HEK293 (cell line): Measurements from ENCODE around the gene MYO1C.

ENCODE experiments used
- CTCF ChIA-PET: fragments of 350-600 bp; formaldehyde crosslinking; extraction: SDS; loops from one replicate; lab custom pipeline; 2021; ENCODE audit warnings: antibody characterized with exemption; lab: Yijun Ruan, JAX
- POLR2A ChIA-PET: fragments of 300-600 bp; formaldehyde crosslinking; extraction: SDS; loops from one replicate; lab custom pipeline; 2020; ENCODE audit warnings: antibody characterized with exemption, inconsistent platforms; lab: Yijun Ruan, JAX
- H3K27ac ChIP-seq: fragments of 200-500 bp; sonication (Bioruptor generic); 2 replicates; pipeline ENCODE4 v1.5.1; 2014; ENCODE audit warnings: low read depth, low read length, control low read depth, inconsistent platforms; ENCODE audit errors: extremely low read depth
- H3K36me3 ChIP-seq, 2 experiments: fragments of 200-500 bp in 1 of 2; sonication (Bioruptor generic) in 1 of 2; 1 replicate in 1 of 2; 2 replicates in 1 of 2; pipeline ENCODE4 v1.5.1; 2014 to 2017; ENCODE audit warnings: inconsistent platforms in 2 of 2, low read length in 2 of 2; ENCODE audit not compliant: control insufficient read depth in 2 of 2, insufficient read depth in 1 of 2
- H3K4me1 ChIP-seq: fragments of 200-500 bp; sonication (Bioruptor generic); 2 replicates; pipeline ENCODE4 v1.5.1; 2014; ENCODE audit warnings: mild to moderate bottlenecking, low read length, inconsistent platforms; ENCODE audit not compliant: control insufficient read depth, insufficient read depth
- H3K4me3 ChIP-seq: 2 replicates; pipeline ENCODE4 v1.5.1; 2011; ENCODE audit warnings: low read depth, mild to moderate bottlenecking, control low read depth, low read length, moderate library complexity
- H3K9me3 ChIP-seq: fragments of 200-500 bp; sonication (Bioruptor generic); 2 replicates; pipeline ENCODE4 v1.5.1; 2014; ENCODE audit warnings: low read depth, low read length, inconsistent platforms; ENCODE audit not compliant: control insufficient read depth, insufficient read depth
- AEBP2 ChIP-seq: fragments of 450-650 bp; formaldehyde crosslinking; IDR thresholded peaks from 2 replicates; pipeline ENCODE4 v1.5.1; 2016; ENCODE audit warnings: missing biosample characterization, missing genetic modification characterization, borderline replicate concordance
- BCL11B ChIP-seq: fragments of 450-650 bp; formaldehyde crosslinking; IDR thresholded peaks from 2 replicates; pipeline ENCODE4 v1.5.1; 2016; ENCODE audit warnings: low read depth, missing biosample characterization, missing genetic modification characterization
- PRDM4 ChIP-seq: fragments of 450-650 bp; formaldehyde crosslinking; IDR thresholded peaks from 2 replicates; pipeline ENCODE4 v1.5.1; 2017; ENCODE audit warnings: missing biosample characterization, missing genetic modification characterization
- PRDM6 ChIP-seq: fragments of 450-650 bp; formaldehyde crosslinking; IDR thresholded peaks from 2 replicates; pipeline ENCODE4 v1.5.1; 2017; ENCODE audit warnings: missing biosample characterization, missing genetic modification characterization
- REPIN1 ChIP-seq: fragments of 450-650 bp; formaldehyde crosslinking; IDR thresholded peaks from 2 replicates; pipeline ENCODE4 v1.5.1; 2017; ENCODE audit warnings: missing biosample characterization, missing genetic modification characterization, low read depth
- ZBTB20 ChIP-seq: fragments of 450-650 bp; formaldehyde crosslinking; IDR thresholded peaks from 2 replicates; pipeline ENCODE4 v1.5.1; 2016; ENCODE audit warnings: missing biosample characterization, missing genetic modification characterization
- ZNF211 ChIP-seq: fragments of 450-650 bp; formaldehyde crosslinking; IDR thresholded peaks from 2 replicates; pipeline ENCODE4 v1.5.1; 2016; ENCODE audit warnings: low read depth, missing biosample characterization, missing genetic modification characterization
- ZNF239 ChIP-seq: fragments of 450-650 bp; formaldehyde crosslinking; IDR thresholded peaks from 2 replicates; pipeline ENCODE4 v1.5.1; 2016; ENCODE audit warnings: missing biosample characterization, missing genetic modification characterization
- ZNF37A ChIP-seq: fragments of 450-650 bp; IDR thresholded peaks from 2 replicates; pipeline ENCODE4 v1.5.1; 2018; ENCODE audit warnings: missing biosample characterization, missing genetic modification characterization
- ZNF488 ChIP-seq: fragments of 450-650 bp; formaldehyde crosslinking; IDR thresholded peaks from 2 replicates; pipeline ENCODE4 v1.5.1; 2016; ENCODE audit warnings: missing biosample characterization, missing genetic modification characterization
- ZNF555 ChIP-seq: fragments of 450-650 bp; formaldehyde crosslinking; conservative IDR thresholded peaks from 2 replicates; pipeline ENCODE4 v1.5.1; 2017; ENCODE audit warnings: missing biosample characterization, mild to moderate bottlenecking, missing genetic modification characterization, inconsistent platforms
- ZNF600 ChIP-seq: fragments of 450-650 bp; formaldehyde crosslinking; IDR thresholded peaks from 2 replicates; pipeline ENCODE4 v1.5.1; 2016; ENCODE audit warnings: missing biosample characterization, missing genetic modification characterization
- ZNF76 ChIP-seq: fragments of 450-650 bp; formaldehyde crosslinking; IDR thresholded peaks from 2 replicates; pipeline ENCODE4; 2016; ENCODE audit warnings: low read depth, missing biosample characterization, missing genetic modification characterization, borderline replicate concordance
- ZSCAN30 ChIP-seq: fragments of 450-650 bp; IDR thresholded peaks from 2 replicates; pipeline ENCODE4 v1.5.1; 2018; ENCODE audit warnings: missing biosample characterization, mild to moderate bottlenecking, missing genetic modification characterization, moderate library complexity
- TF ChIP-seq, protein P1 (sequence below): fragments of 450-650 bp; formaldehyde crosslinking; IDR thresholded peaks from 2 replicates; pipeline ENCODE4 v1.5.1; 2017; ENCODE audit warnings: missing biosample characterization, missing genetic modification characterization
- TF ChIP-seq, protein P2 (sequence below): fragments of 450-650 bp; formaldehyde crosslinking; IDR thresholded peaks from 2 replicates; pipeline ENCODE4 v1.5.1; 2017; ENCODE audit warnings: missing biosample characterization, mild to moderate bottlenecking, missing genetic modification characterization, moderate library complexity
- TF ChIP-seq, protein P3 (sequence below): fragments of 450-650 bp; formaldehyde crosslinking; IDR thresholded peaks from 2 replicates; pipeline ENCODE4 v1.5.1; 2016; ENCODE audit warnings: missing biosample characterization, missing genetic modification characterization
- TF ChIP-seq, protein P4 (sequence below): fragments of 450-650 bp; formaldehyde crosslinking; IDR thresholded peaks from 2 replicates; pipeline ENCODE4; 2016; ENCODE audit warnings: missing biosample characterization, missing genetic modification characterization
- TF ChIP-seq, protein P5 (sequence below): fragments of 450-650 bp; formaldehyde crosslinking; IDR thresholded peaks from 2 replicates; pipeline ENCODE4 v1.5.1; 2016; ENCODE audit warnings: missing biosample characterization, missing genetic modification characterization

MYO1C gene

GRCh38 chr17:1484676-1485422, 7.6 kb downstream of the MYO1C start (continued):
- TF ChIP-seq, protein P1, sequence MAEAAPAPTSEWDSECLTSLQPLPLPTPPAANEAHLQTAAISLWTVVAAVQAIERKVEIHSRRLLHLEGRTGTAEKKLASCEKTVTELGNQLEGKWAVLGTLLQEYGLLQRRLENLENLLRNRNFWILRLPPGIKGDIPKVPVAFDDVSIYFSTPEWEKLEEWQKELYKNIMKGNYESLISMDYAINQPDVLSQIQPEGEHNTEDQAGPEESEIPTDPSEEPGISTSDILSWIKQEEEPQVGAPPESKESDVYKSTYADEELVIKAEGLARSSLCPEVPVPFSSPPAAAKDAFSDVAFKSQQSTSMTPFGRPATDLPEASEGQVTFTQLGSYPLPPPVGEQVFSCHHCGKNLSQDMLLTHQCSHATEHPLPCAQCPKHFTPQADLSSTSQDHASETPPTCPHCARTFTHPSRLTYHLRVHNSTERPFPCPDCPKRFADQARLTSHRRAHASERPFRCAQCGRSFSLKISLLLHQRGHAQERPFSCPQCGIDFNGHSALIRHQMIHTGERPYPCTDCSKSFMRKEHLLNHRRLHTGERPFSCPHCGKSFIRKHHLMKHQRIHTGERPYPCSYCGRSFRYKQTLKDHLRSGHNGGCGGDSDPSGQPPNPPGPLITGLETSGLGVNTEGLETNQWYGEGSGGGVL (tag by site-specific recombination): peak; percentile 66
- TF ChIP-seq ZBTB20 (tag by site-specific recombination) (peak; percentile 31; the same call in 1 of the 2 replicates), PRDM4 (tag by site-specific recombination) (no peak)
- TF ChIP-seq, protein P2, sequence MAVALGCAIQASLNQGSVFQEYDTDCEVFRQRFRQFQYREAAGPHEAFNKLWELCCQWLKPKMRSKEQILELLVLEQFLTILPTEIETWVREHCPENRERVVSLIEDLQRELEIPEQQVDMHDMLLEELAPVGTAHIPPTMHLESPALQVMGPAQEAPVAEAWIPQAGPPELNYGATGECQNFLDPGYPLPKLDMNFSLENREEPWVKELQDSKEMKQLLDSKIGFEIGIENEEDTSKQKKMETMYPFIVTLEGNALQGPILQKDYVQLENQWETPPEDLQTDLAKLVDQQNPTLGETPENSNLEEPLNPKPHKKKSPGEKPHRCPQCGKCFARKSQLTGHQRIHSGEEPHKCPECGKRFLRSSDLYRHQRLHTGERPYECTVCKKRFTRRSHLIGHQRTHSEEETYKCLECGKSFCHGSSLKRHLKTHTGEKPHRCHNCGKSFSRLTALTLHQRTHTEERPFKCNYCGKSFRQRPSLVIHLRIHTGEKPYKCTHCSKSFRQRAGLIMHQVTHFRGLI (tag by site-specific recombination): 0 out of 2 replicates have a peak, but pooled peaks have one; percentile 19

- TF ChIP-seq, protein P3, sequence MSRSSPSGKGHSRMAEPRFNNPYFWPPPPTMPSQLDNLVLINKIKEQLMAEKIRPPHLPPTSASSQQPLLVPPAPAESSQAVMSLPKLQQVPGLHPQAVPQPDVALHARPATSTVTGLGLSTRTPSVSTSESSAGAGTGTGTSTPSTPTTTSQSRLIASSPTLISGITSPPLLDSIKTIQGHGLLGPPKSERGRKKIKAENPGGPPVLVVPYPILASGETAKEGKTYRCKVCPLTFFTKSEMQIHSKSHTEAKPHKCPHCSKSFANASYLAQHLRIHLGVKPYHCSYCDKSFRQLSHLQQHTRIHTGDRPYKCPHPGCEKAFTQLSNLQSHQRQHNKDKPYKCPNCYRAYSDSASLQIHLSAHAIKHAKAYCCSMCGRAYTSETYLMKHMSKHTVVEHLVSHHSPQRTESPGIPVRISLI (tag by site-specific recombination): no peak
- no peak for TF ChIP-seq ZNF37A (tag by site-specific recombination)
- no peak for TF ChIP-seq AEBP2
- no peak for TF ChIP-seq ZNF555
- TF ChIP-seq ZSCAN30 (tag by site-specific recombination): no peak
- TF ChIP-seq ZNF600 (tag by site-specific recombination): no peak
- TF ChIP-seq ZNF239 (tag by site-specific recombination): no peak
- no peak for TF ChIP-seq ZNF211 (tag by site-specific recombination)
- no peak for TF ChIP-seq BCL11B (tag by site-specific recombination)
- no peak for TF ChIP-seq ZNF488 (tag by site-specific recombination)
- TF ChIP-seq PRDM6 (tag by site-specific recombination): no peak
- TF ChIP-seq, protein P4, sequence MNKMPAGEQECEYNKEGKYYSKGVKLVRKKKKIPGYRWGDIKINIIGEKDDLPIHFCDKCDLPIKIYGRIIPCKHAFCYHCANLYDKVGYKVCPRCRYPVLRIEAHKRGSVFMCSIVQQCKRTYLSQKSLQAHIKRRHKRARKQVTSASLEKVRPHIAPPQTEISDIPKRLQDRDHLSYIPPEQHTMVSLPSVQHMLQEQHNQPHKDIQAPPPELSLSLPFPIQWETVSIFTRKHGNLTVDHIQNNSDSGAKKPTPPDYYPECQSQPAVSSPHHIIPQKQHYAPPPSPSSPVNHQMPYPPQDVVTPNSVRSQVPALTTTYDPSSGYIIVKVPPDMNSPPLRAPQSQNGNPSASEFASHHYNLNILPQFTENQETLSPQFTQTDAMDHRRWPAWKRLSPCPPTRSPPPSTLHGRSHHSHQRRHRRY: no peak
- TF ChIP-seq, protein P5, sequence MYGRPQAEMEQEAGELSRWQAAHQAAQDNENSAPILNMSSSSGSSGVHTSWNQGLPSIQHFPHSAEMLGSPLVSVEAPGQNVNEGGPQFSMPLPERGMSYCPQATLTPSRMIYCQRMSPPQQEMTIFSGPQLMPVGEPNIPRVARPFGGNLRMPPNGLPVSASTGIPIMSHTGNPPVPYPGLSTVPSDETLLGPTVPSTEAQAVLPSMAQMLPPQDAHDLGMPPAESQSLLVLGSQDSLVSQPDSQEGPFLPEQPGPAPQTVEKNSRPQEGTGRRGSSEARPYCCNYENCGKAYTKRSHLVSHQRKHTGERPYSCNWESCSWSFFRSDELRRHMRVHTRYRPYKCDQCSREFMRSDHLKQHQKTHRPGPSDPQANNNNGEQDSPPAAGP (tag by site-specific recombination): no peak
- TF ChIP-seq REPIN1: no peak
- no peak for TF ChIP-seq ZNF76 (tag by site-specific recombination)
- peaks cover 4% of the 10 kb centered on the region; the same call in 1 of the 2 replicates for H3K4me1 ChIP-seq
- H3K36me3 ChIP-seq: peaks cover 16 to 42% of the 10 kb centered on the region in 2 experiments; a peak in 2 of 3 replicates
- no peak overlapping the region for H3K27ac ChIP-seq
- H3K9me3 ChIP-seq: no peaks in the 10 kb centered on the region
- CTCF ChIA-PET: interaction anchor here (1.3 kb wide), 1 partner anchor 32 kb away, joined by 6 read pairs; the partner anchor contains the start of gene INPP5K
- POLR2A ChIA-PET: interaction anchor here (0.6 to 1.3 kb wide), 5 partner anchors 12 to 84 kb away, joined by 3 to 7 read pairs (median 4); partner anchors contain the start of gene YWHAE
- no peak overlapping the region for H3K4me3 ChIP-seq
Measured at GRCh38 chr17:1484060-1484535, 8.4 kb downstream of the MYO1C start.
